8988T (cell line): ENCODE measurements around the gene SAMD4A.
"Not testable (repeated sequence)": the region's sequence is repeated elsewhere in the genome, so short reads cannot be mapped to it uniquely, and the experiment has no call there.

Source experiments
- DNase-seq: peaks from one replicate; pipeline ENCODE4 v3.0.0; 2011

Gene SAMD4A

GRCh38 chr14:54789166-54789565, 222.2 kb downstream of the SAMD4A start:
- DNase-seq = no peak

- DNase-seq = no peak
Measured at GRCh38 chr14:54789781-54790480, 223.0 kb downstream of the SAMD4A start.

GRCh38 chr14:54791001-54791400, 224.1 kb downstream of the SAMD4A start:
- no peak for DNase-seq

GRCh38 chr14:54792288-54792687, 225.4 kb downstream of the SAMD4A start:
- DNase-seq = no peak

GRCh38 chr14:54794159-54794558, 227.2 kb downstream of the SAMD4A start:
- no peak for DNase-seq

- DNase-seq = no peak
Measured at GRCh38 chr14:54794796-54795195, 227.9 kb downstream of the SAMD4A start.

GRCh38 chr14:54796961-54797360, 230.0 kb downstream of the SAMD4A start:
- peak; percentile 33 for DNase-seq

GRCh38 chr14:54797556-54797955, 230.6 kb downstream of the SAMD4A start:
- no peak for DNase-seq

- no peak for DNase-seq
Measured at GRCh38 chr14:54797986-54798385, 231.1 kb downstream of the SAMD4A start.

- DNase-seq = no peak
Measured at GRCh38 chr14:54798465-54799124, 231.7 kb downstream of the SAMD4A start.

- not testable (repeated sequence) for DNase-seq
Measured at GRCh38 chr14:54801482-54801881, 234.6 kb downstream of the SAMD4A start.

- DNase-seq = no peak
Measured at GRCh38 chr14:54803396-54803795, 236.5 kb downstream of the SAMD4A start.

- DNase-seq = no peak
Measured at GRCh38 chr14:54803926-54804537, 237.1 kb downstream of the SAMD4A start.

- no peak for DNase-seq
Measured at GRCh38 chr14:54804538-54805041, 237.7 kb downstream of the SAMD4A start.

- no peak for DNase-seq
Measured at GRCh38 chr14:54805070-54805444, 238.1 kb downstream of the SAMD4A start.

- DNase-seq = peak; percentile 76
Measured at GRCh38 chr14:54805445-54806322, 238.8 kb downstream of the SAMD4A start.

GRCh38 chr14:54806616-54807015, 239.7 kb downstream of the SAMD4A start:
- no peak for DNase-seq

- no peak for DNase-seq
Measured at GRCh38 chr14:54807428-54807827, 240.5 kb downstream of the SAMD4A start.

GRCh38 chr14:54807881-54808280, 241.0 kb downstream of the SAMD4A start:
- no peak for DNase-seq

GRCh38 chr14:54808326-54809161, 241.6 kb downstream of the SAMD4A start:
- no peak for DNase-seq

GRCh38 chr14:54809767-54810166, 242.8 kb downstream of the SAMD4A start:
- DNase-seq = no peak

GRCh38 chr14:54812617-54813016, 245.7 kb downstream of the SAMD4A start:
- DNase-seq = no peak
